Adrenal gland (tissue), 12 donors: ENCODE measurements around the gene KCNAB1. TPM values are rescaled to one million over a fixed set of nuclear protein-coding genes. Genes with fewer than 3 reads are reported as not detected.
A peak's percentile ranks its signal among the peaks of the same experiment; 100 is the strongest.

Experiments used
- DNase-seq, 7 donors: peaks; one replicate each; pipeline ENCODE4 v3.0.0-alpha.2; 2019 to 2020
- H3K27ac ChIP-seq, 5 donors: fragments of 200-600 bp; sonication (generic) in 4 of 5; 1 replicate in 3 of 5; 2 replicates in 2 of 5; pipeline versions ENCODE4 v1.5.1 to v1.8.0; 2016 to 2020; ENCODE audit warnings: mild to moderate bottlenecking in 1 of 5
- H3K27me3 ChIP-seq: fragments of 200-600 bp; 2 replicates; pipeline ENCODE4 v1.8.0; 2021
- H3K36me3 ChIP-seq, 2 donors: fragments of 200-600 bp; replicated peaks in 1 of 2; 1 replicate in 1 of 2; 2 replicates in 1 of 2; pipeline versions ENCODE4 v1.5.1 to v1.8.0; 2018 to 2022
- H3K4me1 ChIP-seq, 2 donors: fragments of 200-600 bp; replicated peaks in 1 of 2; 1 replicate in 1 of 2; 2 replicates in 1 of 2; pipeline versions ENCODE4 v1.5.1 to v1.8.0; 2018 to 2021
- H3K4me3 ChIP-seq, 4 donors: fragments of 200-600 bp; sonication (generic) in 3 of 4; one replicate each; pipeline ENCODE4 v1.5.1; 2016 to 2018
- H3K9me3 ChIP-seq, 3 donors: fragments of 200-600 bp; sonication (generic) in 1 of 3; replicated peaks in 1 of 3; 1 replicate in 2 of 3; 2 replicates in 1 of 3; pipeline versions ENCODE4 v1.5.1 to v1.8.0; 2016 to 2021
- POLR2A ChIP-seq, 2 donors: fragments of 450-650 bp; IDR thresholded peaks; one replicate each; pipeline ENCODE4 v1.6.1; 2017; ENCODE audit warnings: antibody characterized with exemption in 2 of 2, mild to moderate bottlenecking in 2 of 2, moderate library complexity in 1 of 2
- WGBS, 4 donors: extraction: QIAGEN DNeasy Blood & Tissue Kit in 2 of 4; methylation state at CpG; one replicate each; pipeline versions ENCODE4 v1.1.5 to v1.1.7; 2013 to 2017; 5-methylcytosine and 5-hydroxymethylcytosine counted together
- intact Hi-C, 2 donors: fragments of 100-400 bp; cut with DNase I; formaldehyde crosslinking; loops; one replicate each; pipeline versions ENCODE4 v1.14.1 to v1.15.0; 2022 to 2023
- polyA plus RNA-seq, 3 donors: library from polyadenylated mRNA; stranded (reverse); fragments of 200-250 nt in 2 of 3; fragments of 350-450 nt in 1 of 3; fragmentation: Illumina TruSeq in 1 of 3; extraction: RNeasy Lipid Tissue Mini Kit (QIAGEN cat#74804) in 1 of 3; gene quantifications; one replicate each; pipeline ENCODE4 v1.2.3, GENCODE V29; 2013 to 2014
- total RNA-seq, 9 donors: library from RNA; depleted of rRNA in 4 of 9; stranded (reverse); fragments of >200 nt in 4 of 9; fragments of 120-200 nt in 1 of 9; fragmentation: NEBNext Ultra II Directional in 1 of 9; extraction: Animal tissue kit (Norgen Biotek cat#: 25700) in 1 of 9; gene quantifications; one replicate each; pipeline versions ENCODE4 v1.1.0 to v1.2.4, GENCODE V29; 2013 to 2023
- TF ChIP-seq, protein P1 (sequence below), 6 experiments: fragments of 450-650 bp in 4 of 6; fragments of 200-600 bp in 2 of 6; sonication (generic) in 1 of 6; IDR thresholded peaks; 1 replicate in 5 of 6; 2 replicates in 1 of 6; pipeline versions ENCODE4 v1.5.1 to v1.8.0; 2016 to 2021; ENCODE audit warnings: antibody characterized with exemption in 6 of 6, mild to moderate bottlenecking in 2 of 6, moderate library complexity in 1 of 6
- donor health status: healthy with polysubstance abuse.
- donor health status: Bipolar disorder and iron deficiency.
- donor health status: DM: yes; HTN: yes; CAD: no.
- donor health status: DM: no; HTN: no; CAD: no.
- donor health status: DM: no; HTN: no; CAD: no.
- donor health status: DM: yes; HTN: yes; CAD: no.

The KCNAB1 gene
- total and polyA plus RNA-seq, 12 donors: 0.36 to 5.0 (median 1.5) TPM

DNA sequence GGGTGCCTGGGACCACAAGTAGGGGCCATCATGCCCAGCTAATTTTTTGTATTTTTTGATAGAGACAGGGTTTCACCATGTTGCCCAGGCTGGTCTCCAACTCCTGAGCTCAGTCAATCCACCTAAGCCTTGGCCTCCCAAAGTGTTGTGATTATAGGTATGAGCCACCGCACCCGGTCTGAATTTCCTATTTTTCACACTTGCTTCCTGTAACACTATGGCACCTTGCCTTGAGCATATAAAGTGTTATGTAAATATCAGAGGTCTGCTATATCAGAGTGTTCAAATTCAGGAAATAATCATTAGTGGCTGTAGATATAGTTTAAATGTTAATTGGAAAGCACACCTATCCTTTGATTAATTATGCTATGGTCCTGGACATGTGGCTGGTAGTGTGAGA is 165.2 kb downstream of the KCNAB1 start:
- no peaks in the 10 kb centered on the region for H3K36me3 ChIP-seq
- intact Hi-C loops: no loop called here
- no peaks in the 10 kb centered on the region for H3K9me3 ChIP-seq
- no peaks in the 10 kb centered on the region for H3K4me1 ChIP-seq
- 79 to 95% (median 88%) methylated on average over 2 of the region's 2 CpGs for WGBS, 4 donors
- H3K27ac ChIP-seq: no peak overlapping the region
- no peak for DNase-seq
- no peak overlapping the region for H3K4me3 ChIP-seq
- no peaks in the 10 kb centered on the region for H3K27me3 ChIP-seq
- TF ChIP-seq, protein P1, sequence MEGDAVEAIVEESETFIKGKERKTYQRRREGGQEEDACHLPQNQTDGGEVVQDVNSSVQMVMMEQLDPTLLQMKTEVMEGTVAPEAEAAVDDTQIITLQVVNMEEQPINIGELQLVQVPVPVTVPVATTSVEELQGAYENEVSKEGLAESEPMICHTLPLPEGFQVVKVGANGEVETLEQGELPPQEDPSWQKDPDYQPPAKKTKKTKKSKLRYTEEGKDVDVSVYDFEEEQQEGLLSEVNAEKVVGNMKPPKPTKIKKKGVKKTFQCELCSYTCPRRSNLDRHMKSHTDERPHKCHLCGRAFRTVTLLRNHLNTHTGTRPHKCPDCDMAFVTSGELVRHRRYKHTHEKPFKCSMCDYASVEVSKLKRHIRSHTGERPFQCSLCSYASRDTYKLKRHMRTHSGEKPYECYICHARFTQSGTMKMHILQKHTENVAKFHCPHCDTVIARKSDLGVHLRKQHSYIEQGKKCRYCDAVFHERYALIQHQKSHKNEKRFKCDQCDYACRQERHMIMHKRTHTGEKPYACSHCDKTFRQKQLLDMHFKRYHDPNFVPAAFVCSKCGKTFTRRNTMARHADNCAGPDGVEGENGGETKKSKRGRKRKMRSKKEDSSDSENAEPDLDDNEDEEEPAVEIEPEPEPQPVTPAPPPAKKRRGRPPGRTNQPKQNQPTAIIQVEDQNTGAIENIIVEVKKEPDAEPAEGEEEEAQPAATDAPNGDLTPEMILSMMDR (IDR thresholded peaks at IDR 0.05): no peak

DNA sequence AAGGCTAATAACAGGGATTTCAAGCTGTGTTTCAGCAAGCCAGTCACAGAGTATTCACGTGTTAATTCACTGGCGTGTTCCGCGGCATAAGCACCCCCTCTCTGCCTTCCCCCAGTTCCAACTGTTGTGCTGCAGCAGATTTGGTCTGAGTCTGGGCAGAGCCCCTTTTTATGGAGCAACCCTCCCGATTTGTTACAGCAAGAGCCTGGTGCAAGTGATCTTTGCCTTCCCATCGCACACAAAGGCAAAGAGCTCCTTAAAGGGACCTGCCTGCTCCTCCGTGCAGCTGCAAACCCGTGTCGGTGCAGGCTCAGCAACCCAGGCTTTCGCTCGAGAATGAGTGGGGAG is 170.5 kb downstream of the KCNAB1 start:
- Histone ChIP-seq H3K4me1 (peaks cover 0 to 6% of the 10 kb centered on the region in 2 donors), H3K4me3 (peak overlapping the region in 1 of 4 donors; percentile 49), H3K27ac (no peak overlapping the region), H3K27me3 (peaks cover 20% of the 10 kb centered on the region), H3K9me3 (no peaks in the 10 kb centered on the region), H3K36me3 (no peaks in the 10 kb centered on the region)
- DNase-seq: no peak
- TF ChIP-seq, protein P1 (IDR thresholded peaks at IDR 0.05): no peak
- intact Hi-C loops: no loop called here
- 4 to 21% (median 9%) methylated on average over 4 to 11 of the region's 11 CpGs for WGBS, 4 donors

DNA sequence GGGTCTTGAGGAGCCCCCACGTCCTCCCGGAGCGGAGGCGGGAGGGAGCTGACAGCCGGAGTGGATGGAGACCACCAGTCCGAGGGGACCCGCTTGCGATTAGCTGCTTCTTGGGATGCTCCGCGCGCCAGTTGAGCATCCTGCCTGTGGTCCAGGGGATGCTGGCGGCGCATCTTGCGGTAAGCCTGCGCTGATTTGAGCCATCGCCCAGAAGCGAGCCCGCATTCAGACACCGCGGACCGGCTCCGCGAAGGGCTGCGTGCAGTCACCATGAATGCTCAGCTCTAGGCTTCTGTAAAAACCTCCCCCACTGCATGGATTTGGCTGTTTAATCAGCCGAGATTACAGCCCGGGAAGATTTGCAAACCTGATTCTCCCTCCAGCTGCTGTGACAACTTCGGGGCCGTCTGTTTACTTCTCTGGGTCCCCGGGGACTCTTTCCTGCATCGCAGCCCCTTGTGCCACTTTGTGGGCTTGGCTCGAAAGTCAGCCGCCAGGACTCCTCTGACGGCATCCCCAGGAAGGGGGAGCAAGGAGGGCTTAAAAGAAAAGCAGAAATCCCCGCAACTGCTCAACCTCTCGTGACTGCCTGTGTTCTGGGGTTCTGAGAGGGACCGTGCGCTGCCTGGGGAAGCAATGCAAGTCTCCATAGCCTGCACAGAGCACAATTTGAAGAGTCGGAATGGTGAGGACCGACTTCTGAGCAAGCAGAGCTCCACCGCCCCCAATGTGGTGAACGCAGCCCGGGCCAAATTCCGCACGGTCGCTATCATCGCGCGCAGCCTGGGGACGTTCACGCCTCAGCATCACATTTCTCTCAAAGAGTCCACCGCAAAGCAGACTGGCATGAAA is 171.1 kb downstream of the KCNAB1 start:
- 1 to 5% (median 3%) methylated on average over 14 to 51 of the region's 51 CpGs for WGBS, 4 donors

DNA sequence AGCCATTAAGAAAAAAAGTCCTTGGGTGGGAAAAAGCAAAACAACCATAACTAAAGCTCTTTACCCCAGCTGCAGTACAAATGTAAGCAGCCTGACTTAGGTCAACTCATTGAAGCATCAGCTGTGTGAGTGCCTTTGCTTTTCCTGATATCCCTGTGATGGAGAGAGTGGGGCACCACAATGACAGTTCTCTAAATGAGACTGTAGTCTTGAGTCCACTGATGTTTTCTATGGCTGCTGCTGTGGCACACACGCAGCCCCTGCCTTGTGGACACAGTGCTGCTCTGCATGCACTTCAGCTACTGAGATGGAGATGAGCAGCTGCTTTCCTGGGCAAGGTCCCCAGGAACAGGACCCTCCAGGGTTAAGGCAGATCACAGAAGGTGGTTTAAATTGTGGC is 173.2 kb downstream of the KCNAB1 start:
- peaks cover 0 to 6% of the 10 kb centered on the region in 2 donors for H3K4me1 ChIP-seq

More for the DNA sequence above, 171.1 kb downstream of the KCNAB1 start:
- DNase-seq: peak in 3 of 7 donors; percentile 17 to 26 (median 20)
- TF ChIP-seq, protein P1 (IDR thresholded peaks at IDR 0.05): no peak
- TF ChIP-seq POLR2A (IDR thresholded peaks at IDR 0.05): no peak
- no peaks in the 10 kb centered on the region for H3K9me3 ChIP-seq
- intact Hi-C loops: no loop called here
- H3K36me3 ChIP-seq: no peaks in the 10 kb centered on the region
- H3K27ac ChIP-seq: no peak overlapping the region
- H3K4me3 ChIP-seq: peak overlapping the region in 1 of 4 donors; percentile 49
- H3K4me1 ChIP-seq: peaks cover 0 to 6% of the 10 kb centered on the region in 2 donors
- peaks cover 20% of the 10 kb centered on the region for H3K27me3 ChIP-seq

More for the DNA sequence above, 173.2 kb downstream of the KCNAB1 start:
- intact Hi-C loops: no loop called here
- H3K27me3 ChIP-seq: peaks cover 20% of the 10 kb centered on the region
- TF ChIP-seq, protein P1 (IDR thresholded peaks at IDR 0.05): no peak
- no peak for TF ChIP-seq POLR2A (IDR thresholded peaks at IDR 0.05)
- no peak for DNase-seq
- H3K36me3 ChIP-seq: no peaks in the 10 kb centered on the region
- H3K27ac ChIP-seq: no peak overlapping the region
- H3K4me3 ChIP-seq: no peak overlapping the region
- 64 to 89% (median 78%) methylated on average over 1 of the region's 1 CpG for WGBS, 4 donors
- no peaks in the 10 kb centered on the region for H3K9me3 ChIP-seq
